Esophagus muscularis mucosa (tissue), 3 donors: Measurements from ENCODE around the gene NUP50.

Source experiments
- POLR2A ChIP-seq: fragments of 450-650 bp; IDR thresholded peaks from one replicate; pipeline ENCODE4 v1.6.1; 2017; ENCODE audit warnings: antibody characterized with exemption, moderate library complexity, mild to moderate bottlenecking, low read depth
- POLR2AphosphoS5 ChIP-seq, 2 donors: sonication (generic); formaldehyde crosslinking; IDR thresholded peaks; one replicate each; pipeline ENCODE4 v1.6.1; 2017; ENCODE audit warnings: antibody characterized with exemption in 2 of 2
- TF ChIP-seq, protein P1 (sequence below), 3 experiments: fragments of 200-600 bp in 2 of 3; fragments of 450-650 bp in 1 of 3; sonication (generic) in 2 of 3; IDR thresholded peaks; one replicate each; pipeline ENCODE4 v1.5.1; 2017 to 2019; ENCODE audit warnings: antibody characterized with exemption in 3 of 3, mild to moderate bottlenecking in 2 of 3, moderate library complexity in 1 of 3

DNA sequence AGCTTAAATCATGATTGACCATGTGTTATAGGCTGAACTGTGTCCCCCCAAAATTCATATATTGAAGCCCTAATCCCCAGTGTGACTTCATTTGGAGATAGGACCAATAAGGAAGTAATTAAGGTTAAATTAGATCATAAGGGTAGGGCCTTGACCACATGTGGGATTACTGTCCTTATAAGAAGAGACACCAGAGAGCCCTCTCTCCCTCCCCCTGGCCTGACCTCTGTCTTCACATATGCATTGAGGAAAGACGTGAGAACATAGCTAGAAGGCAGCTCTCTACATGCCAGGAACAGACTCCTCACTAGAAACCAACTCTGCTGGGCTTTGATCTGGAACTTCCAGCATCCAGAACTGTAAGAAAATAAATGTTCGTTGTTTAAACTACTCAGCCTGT, 13.6 kb upstream of the NUP50 start:
- TF ChIP-seq, protein P1, sequence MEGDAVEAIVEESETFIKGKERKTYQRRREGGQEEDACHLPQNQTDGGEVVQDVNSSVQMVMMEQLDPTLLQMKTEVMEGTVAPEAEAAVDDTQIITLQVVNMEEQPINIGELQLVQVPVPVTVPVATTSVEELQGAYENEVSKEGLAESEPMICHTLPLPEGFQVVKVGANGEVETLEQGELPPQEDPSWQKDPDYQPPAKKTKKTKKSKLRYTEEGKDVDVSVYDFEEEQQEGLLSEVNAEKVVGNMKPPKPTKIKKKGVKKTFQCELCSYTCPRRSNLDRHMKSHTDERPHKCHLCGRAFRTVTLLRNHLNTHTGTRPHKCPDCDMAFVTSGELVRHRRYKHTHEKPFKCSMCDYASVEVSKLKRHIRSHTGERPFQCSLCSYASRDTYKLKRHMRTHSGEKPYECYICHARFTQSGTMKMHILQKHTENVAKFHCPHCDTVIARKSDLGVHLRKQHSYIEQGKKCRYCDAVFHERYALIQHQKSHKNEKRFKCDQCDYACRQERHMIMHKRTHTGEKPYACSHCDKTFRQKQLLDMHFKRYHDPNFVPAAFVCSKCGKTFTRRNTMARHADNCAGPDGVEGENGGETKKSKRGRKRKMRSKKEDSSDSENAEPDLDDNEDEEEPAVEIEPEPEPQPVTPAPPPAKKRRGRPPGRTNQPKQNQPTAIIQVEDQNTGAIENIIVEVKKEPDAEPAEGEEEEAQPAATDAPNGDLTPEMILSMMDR (IDR thresholded peaks at IDR 0.05), result no peak
- TF ChIP-seq POLR2A (no peak), POLR2AphosphoS5 (IDR thresholded peaks at IDR 0.05) (no peak)
